Measurements from ENCODE around the gene CMKLR1.
A peak's percentile ranks its signal among the peaks of the same experiment; 100 is the strongest.

The CMKLR1 gene

DNA sequence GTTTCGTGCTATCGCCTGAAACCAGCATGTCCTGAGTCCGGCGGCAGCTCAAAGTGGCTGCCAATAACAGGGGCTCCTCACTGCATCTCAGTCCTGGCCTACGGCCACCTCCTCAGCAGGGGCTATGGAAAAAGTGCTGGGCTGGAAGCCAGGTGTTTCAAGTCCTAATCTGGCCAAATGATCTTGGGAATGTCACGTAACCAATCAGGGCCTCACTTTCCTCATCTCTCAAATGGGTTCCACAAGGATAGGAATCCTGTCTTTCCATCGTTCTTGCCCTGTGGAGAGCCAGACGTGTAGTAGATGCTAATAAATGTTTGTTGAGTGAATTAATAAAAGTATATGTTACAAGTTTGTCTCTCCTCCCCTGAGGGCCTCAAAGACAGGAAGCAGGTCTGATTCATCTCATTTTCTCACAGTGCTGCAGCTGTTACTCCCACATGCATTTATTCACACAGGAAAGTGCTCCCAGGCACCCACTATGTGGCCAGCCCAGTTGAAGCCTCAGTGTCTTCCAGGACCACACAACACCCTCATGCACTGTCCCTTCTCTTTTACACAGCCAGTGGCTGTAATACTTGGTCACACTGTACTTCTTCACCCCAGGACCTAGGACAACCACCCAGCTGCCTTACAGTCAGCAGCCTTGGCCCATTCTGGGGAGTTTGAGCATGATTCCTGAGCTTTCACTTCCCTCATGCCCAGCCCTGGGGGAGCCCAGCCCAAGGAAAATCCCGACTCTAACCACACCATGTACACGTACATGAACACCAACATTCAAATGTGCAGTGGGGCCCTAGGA is 5.0 kb downstream of the CMKLR1 start:
- peak; percentile 18 to 58 for DNase-seq

DNA sequence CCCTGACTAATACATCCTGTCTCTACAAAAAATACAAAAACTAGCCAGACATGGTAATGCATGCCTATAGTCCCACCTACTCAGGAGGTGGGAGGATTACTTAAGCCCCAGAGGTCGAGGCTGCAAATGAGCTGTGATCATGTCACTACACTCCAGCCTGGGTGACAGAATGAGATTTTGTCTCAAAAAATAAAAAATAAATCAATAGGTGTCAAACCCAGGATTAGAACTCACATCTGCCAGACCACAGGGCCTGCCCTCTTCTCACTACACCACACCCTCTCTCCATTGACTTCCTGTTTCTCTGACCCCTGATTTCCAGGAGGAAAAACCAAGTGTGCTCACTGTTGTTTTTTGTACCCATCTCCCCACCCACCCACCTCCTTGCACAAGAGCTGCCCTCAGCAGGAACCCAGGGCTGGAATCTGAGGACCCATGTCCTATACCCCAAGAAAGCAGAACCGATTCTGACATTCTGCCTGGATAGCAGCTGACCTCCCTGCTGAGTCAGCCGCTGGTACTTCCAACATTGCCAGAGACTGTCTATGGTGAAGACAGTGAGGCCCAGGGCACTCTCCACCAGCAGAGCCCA is 6.2 kb downstream of the CMKLR1 start:
- DNase-seq = peak; percentile 40 to 74

DNA sequence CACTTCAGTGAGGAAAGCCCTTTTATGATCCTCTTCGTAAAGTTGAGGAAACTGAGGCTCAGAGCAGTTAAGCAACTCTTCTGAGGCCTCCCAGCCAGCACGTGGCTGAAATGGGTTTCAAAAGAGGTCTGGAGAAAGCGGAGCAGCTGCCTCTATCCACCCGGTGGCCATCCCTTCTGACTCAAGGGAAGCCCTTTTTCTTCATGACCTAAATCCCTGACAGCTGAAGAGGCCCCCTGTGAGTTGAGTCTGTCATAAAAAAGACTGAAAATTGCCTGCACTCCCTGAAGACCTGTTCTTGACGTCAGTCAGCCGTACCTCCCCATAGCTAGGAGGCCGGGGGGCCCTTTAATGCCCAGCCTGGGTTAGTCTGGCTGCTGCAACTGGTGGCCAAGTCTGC is 10.7 kb downstream of the CMKLR1 start:
- no peak for DNase-seq

DNA sequence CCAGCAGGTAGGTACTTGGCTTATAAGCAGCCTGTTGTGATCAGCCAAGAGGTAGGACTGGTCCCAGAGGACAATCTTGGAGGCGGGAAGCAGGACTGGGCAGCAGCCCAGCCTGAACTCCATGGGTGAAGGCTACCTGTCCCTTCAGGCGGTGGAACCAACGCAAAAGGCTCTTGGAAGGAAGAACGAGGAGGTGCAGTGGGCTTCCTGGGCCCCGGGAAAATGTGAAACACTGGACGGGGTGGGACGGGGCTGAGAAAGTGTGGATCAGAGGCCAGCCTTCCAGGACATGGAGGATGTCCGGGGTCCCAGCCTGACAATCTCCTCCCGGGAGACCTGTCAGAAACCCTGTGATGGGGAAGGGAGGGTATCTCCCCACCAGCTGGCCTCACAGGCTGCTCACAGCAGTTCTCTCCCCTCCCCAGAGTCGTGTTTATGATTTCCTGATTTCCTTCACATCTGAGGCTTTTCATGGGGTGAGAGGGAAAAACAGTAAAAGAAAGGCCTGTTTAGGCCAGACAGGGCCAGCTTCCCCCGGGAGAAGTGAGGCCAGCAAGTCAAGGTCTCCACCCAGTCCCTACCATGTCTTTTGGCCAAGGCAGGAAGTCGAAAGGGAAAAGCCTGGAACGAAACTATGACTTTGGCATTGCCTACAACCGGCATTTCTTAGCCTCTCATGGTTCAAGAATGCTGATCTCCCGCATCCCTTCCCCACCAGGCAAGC is 11.3 kb downstream of the CMKLR1 start:
- no peak for DNase-seq

DNA sequence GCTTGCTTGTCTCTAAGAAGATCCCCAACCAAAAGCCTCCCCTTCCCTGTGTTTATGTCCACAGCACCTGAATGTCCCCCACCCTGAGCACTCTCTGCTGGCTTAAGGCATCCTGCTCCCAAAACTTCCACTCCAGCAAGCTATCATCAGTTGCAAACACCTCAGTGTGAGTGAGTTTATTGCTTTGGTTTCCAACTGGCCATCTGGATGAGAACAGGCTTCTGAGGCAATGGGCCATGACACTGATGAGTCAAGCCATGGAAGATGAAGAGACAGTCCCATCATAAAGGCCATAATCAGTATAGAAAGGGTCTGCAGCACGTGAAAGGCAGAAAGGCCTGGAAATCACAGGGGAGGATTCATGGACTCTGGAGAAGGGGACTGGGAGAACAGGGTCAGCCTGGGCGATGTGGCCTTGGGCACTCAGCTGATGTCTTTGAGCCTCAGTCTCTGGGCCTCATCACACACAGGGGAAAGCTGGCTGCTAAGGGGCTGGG is 12.8 kb downstream of the CMKLR1 start:
- DNase-seq = no peak

DNA sequence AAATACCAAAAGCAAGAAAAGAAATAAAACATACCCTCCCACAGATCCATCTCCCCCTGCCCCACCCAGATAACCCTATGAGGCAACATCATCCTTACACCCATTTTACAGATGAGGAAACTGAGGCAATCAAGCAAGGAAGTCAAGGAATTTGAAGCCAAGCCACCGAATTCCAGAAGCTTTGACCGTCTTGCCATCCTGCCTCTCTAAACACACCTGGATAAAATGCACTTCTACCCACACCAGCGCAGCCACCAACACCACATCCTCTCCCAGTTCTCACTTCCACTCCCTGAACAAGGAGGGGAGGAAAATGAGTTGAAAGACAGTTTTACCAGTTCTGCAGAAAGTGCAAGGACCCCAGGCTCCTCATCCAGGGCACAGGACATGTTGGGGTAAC is 13.6 kb downstream of the CMKLR1 start:
- DNase-seq = no peak

DNA sequence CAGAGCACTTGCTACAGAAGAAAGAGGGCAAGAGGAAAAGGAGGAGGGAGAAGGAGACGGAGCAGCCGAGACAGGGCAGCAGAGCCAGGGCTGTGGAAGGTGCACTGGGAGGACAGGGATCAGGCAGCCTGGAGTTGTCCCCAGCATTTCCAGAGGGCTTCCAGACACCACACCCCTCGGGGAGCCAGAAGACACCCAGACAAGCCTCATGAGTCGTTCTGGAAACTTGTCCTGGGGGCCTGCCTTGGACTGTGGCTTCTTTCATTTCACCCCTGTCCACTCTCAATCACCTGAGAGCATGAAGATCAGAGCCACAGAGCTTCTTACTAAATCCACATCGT is 14.1 kb downstream of the CMKLR1 start:
- no peak for DNase-seq

DNA sequence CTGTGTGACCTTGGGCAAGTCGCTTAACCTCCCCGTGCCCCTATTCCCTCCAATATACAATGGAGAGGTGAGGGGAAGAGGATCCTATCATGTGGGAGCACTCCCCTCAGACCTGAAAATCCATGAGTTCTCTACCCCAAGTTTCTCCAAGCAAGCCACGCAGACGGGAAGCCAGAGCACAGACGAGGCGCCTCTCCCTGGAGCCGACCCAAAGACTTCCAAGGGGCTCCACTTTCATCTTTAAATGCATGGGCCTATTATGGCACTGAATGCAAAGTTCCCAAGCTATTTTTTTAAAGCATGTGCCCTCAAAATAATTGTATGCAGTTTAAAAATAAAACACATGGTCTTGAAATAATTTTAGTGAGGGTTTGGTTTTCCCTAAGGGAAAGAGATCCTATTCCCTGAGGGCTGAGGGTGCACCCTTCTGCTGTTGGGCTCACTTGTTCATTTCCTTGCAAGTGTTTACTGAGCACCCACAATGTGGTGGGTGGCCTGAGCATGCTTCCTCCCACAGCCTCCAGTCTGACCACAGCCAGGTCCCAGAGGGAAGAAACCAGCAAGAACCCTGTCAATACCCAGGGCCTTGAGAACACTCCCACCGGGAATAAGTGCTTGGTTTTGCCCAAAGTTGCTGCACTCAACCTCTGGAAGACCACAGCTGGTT is 14.6 kb downstream of the CMKLR1 start:
- DNase-seq = no peak

DNA sequence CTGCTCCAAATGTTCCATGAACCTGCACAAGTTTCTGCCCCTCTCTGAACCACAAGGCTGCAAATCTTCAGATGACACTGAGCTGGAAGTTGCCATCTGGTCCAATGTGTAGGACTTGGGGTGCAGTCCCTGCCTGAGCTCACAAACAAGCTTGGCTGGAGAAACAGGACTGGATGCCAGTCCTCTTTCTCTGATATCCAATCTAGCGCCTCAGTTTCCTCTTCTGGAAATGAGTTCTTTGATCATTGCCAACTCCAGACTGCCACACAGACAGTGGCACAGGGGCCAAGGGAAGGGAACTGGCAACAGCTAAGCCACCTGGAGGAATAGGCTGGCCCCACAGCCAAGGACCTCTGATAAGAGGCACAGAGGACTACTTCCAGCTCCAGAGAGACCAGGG is 15.5 kb downstream of the CMKLR1 start:
- DNase-seq = no peak

DNA sequence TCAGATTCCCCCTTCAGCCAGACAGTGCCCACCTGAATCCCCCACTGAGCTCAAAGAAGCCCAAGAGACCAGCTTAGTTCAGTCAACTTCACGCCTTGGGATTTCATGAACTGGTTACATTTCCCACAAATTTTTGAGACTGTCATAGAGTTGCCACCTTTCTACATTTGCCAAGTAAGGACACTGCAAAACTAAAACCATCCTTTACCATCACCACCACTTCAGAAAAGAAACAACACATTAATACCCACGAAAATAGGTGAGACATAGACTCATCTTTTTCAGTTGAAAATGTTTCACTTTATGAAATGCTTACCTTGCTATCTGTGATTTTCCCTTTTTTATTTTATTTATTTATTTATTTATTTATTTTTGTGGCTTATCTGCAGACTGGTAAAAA is 16.1 kb downstream of the CMKLR1 start:
- DNase-seq = no peak

DNA sequence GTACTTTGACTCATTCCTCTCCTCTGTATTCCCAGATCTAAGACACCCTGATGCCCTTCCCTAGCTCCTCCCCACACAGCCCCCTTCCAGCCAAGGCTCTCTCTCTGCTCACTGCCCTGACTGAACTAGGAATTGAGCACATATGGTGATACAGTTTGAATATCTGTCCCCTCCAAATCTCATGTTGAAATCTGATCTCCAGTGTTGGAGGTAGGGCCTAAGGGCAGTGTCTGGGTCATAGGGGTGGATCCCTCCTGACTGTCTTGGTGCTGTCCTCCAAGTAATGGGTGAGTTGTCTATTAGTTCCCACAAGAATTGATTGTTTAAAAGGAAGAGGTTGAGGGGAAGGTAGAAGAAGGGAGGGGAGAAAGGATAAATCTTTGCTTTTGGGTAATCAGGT is 17.4 kb downstream of the CMKLR1 start:
- no peak for DNase-seq

DNA sequence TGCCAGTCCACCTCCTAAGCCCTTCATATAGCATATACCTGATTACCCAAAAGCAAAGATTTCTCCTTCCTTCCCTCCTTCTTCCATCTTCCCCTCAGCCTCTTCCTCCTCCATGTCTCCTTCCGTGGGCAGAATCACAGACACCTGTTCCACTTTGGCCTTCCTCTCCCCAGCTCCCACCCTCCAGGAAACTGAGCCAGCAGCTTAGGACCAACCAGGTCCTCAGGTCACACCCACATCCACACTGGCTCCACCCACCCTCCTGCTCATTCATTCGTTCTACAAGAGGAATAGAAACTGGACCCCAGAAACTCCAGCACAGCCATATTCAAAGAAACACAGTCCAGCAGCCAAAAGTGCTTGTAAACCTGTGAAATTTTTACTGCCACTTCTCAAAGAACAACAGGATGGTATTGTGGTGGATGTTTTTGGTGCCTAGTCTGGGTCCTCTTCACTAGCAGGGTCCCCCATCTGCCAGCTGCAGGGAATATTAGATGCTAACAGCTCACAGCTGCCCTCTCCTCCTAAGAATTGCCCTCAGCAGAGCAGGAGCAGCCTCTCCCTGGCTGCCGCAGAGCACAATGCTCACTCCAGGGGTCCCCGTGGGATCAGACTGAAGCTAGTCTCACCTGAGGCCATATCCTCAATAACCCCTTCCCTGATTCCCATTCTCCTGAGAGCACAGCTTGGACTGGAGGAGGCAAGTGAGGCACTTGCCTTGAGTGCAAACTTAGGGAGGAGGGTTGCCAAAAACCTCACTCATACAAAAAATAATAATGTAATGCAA is 18.4 kb downstream of the CMKLR1 start:
- no peak for DNase-seq

DNA sequence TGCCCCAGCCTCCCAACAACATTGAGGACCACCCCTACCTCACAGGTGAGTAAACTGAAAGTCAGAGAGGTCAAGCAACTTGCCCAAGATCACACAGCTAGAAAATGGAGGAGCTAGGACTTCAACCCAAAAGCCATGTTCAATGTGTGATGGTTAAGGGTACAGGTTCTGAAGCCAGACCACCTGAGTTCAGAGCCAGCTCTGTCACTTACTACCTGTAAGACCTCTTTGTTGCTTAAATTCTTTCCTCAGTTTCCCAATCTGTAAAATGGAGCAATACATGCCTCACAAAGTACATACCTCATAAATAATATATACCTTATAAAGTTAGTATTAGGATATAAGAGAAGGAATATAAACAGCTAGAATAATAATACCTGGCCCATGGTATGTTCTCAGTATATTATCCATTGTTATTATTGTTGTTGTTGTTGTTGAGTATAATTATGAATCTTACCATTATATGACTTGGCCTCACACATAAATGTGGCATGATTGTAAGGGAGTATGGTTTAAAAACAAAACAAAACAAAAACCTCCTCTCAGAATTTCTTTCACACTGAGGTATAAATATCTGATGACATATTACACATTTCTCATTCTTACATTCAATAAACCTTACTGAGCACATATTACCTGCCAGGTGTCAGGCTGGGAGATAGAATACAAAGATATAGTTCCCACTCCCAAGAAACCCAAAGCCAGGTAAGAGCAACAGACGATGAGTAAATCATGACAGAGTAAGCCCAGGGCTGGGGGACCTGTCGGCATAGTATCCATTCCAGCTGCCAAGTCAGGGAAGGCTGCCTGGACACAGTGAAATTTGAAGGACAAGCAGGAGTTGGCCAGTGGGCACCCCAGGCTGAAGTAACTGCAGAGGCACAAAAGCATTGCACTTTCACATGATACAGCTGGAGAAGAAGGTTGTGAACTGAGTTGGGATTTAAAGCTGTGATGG is 19.6 kb downstream of the CMKLR1 start:
- no peak for DNase-seq

DNA sequence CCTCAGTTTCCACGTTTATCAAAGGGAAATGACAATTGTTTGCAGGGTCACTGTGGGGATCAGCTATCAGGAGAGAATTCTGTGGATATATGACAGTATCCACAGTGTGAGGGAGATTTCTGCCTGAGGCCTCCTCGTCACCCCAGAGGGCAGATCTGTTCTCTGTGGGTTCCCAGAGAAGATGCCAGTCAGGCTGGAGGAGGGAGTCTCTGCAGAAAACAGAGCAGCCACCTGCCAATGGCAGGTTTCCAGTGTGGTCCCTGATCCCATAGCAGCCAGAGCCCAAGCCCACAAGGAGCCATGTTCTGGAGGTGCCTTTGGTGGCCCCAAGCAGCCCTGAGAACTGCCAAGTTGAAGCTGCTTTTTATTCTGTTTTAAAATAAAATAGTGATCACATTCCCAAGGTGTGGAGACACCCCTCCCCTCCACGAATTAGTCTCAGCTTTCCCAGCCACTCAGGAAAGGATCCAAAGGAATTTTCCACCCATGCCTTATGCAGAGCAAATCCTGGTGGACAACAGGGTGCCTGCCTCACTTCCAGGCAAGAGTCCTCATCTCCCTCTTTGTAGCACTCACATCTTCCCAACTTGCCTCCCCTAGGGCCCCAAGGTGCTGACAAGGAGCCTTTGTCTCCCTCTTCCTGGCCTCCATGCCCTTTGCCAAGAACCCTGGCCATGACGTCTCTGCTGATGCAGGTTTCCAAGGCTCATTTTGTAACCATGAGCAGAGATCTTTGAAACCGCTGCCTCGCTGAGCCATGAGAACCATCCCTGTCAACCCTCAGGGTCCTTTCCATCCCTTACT is 20.4 kb downstream of the CMKLR1 start:
- DNase-seq = no peak

DNA sequence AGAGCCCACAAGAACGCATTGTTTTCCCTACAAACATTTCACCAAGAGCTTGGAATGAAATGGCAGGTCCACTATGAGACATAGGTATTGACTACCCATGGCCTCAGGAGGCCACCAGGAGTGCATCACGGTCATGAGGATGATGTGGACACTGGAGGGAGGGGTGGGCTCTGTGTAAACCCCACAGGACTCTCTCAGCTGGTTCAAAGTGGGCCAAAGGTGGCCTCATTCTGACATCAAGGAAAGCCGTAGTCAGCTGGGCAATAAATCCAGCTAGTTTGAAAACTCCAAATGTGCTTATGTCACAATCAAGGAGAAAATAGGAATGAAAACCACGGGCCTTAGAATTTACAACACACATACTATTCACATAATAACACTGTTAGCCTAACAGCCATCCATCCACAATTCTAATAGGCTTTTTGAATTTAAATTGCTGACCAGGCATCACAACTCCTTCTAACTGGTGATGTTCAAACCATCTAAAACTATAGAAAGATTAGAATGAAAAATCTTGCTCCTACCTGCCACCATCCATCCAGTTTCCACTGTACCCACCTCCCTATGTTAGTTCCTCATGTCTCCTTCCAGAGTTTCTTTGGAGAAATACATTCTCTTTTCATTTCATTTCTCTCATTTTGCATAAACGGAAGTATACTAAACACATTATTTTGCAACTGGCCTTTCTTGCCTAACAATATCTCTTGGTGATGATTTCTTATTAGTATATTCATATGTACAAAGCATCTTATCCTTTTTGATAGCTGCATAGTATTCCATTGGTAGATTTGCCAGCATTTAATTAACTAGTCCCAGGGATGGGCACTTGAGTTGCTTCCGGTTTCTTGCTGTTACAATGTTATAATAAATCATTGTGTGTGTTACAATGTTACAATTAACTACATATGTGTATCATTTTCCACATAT is 21.5 kb downstream of the CMKLR1 start:
- no peak for DNase-seq

DNA sequence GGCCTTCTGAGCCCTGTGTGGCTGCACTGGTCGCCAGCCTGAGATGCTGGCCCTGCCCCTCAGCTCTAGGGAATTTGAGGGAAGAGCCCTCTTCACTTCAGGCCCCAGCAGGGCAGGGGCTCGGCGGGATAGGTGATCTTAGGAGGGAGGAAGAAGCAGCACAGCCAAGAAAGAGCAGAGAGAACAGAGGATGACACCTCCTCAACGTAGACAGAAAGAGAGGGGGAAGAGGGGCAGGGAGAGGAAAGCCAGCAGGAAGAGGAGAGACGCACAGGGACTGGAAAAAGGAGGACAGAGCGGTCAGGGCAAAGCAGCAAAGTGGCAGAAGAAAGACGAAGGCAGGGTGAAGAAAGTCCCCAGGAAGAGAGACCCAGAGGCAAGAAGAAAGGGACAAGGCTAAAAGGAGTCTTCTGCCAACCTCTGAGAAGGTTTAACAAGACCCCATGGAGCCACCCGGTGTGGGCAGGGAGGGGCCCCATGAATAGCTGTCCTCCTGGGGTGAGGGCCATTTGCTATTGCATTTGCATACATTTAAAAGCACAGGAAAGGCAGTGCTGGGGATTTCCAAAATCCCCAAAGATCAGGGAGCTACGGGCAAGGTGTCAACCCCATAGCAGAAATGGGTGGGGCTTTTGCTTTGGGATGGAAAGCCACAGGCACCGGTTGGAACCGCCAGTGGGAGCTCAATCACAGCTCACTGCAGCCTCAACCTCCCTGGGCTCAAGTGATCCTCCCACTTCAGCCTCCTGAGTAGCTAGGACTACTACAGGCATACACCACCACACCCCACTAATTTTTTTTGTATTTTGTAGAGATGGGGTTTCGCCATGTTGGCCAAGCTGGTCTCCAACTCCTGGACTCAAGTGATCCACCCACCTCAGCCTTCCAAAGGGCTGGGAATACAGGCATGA is 22.7 kb downstream of the CMKLR1 start:
- no peak for DNase-seq

DNA sequence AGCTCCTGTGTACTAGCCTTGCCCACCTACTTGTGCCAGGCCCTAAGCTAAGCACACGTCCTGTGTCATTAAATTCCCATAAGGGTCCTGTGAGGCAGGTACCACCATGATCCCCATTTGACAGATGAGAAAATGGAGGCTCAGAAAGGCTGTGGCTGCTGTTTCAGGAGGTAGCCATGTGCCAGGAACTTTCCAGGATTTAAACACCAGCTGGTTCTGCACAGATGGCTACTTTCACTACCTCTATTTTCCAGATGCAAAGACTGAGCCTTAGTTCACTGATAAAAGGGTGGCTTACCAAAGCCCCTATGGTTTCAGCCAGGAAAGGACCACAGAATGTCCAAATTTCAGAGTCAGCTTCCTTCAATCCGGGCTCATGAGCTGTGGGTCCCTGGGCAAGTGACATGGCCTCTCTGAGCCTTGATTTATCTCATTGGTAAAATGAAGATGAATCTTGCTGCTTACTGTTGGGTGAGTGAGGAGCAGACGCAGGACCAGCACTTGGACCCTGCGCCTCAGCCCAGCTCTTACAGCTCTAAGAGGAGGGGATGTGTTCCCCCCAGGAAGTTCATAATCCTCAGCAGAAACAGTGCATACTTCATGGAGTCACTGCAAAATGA is 23.5 kb downstream of the CMKLR1 start:
- no peak for DNase-seq
